ENCODE results near the gene EXOC6B.

EXOC6B gene

DNA sequence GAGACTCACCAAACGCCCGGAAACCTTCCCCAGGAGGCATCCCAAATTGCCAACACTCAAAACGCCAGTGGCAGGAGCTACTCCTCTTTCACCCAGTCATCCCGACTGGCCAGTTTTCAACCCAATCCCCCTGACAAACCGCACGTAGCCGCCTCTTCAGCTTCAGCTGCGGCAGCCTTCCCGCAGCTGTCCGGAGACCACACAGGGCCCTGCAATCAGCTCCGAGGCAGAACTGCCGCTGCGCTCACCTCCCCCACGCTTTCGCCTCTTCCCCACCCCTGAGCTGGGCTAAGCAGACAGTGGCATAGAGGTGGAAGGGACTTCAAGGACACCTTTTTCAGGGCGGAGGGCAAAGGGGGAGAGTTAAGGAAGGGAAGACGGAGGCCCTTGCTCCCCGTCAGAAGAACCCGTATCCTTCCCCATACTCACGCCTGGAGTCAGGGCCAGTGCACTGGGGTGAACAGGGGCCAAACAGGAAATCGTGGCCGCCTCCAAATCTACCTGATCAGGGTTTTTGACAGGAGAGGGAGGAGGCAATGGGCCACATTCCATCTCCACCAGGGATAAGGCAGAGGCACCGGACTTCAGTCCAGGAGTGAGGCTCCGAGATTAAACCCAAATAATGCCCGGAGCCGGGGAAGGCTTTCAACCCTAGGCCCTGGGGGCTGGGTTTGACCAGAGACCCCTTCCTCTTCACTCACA lies 695.0 kb downstream of the EXOC6B start:
- H3K27ac ChIP-seq (ENCODE audit: low read depth, low read length), result no peak overlapping the region

GRCh38 chr2:72129681-72130340 lies 696.0 kb downstream of the EXOC6B start:
- Histone ChIP-seq H3K27me3 (ENCODE audit: insufficient read depth, low read length) (no peaks in the 10 kb centered on the region; the same call in 1 of the 2 replicates), H3K4me3 (ENCODE audit: low read depth, low read length) (no peak overlapping the region), H3K79me2 (ENCODE audit: control insufficient read depth, insufficient read depth, low read length, unreplicated experiment) (no peaks in the 10 kb centered on the region), H3K27ac (ENCODE audit: low read depth, low read length) (no peak overlapping the region), H2AFZ (ENCODE audit: low read length, unreplicated experiment) (no peak overlapping the region), H3K36me3 (ENCODE audit: insufficient read depth, low read length) (no peaks in the 10 kb centered on the region), H3K4me1 (ENCODE audit: control insufficient read depth, insufficient read depth, low read length, unreplicated experiment) (no peaks in the 10 kb centered on the region)

More for the DNA sequence above, 695.0 kb downstream of the EXOC6B start:
- no peaks in the 10 kb centered on the region for H3K36me3 ChIP-seq (ENCODE audit: insufficient read depth, low read length)
- H3K27me3 ChIP-seq (ENCODE audit: insufficient read depth, low read length), result no peaks in the 10 kb centered on the region; the same call in 1 of the 2 replicates
- no peak overlapping the region for H2AFZ ChIP-seq (ENCODE audit: low read length, unreplicated experiment)
- H3K4me3 ChIP-seq (ENCODE audit: low read depth, low read length), result no peak overlapping the region
- H3K4me1 ChIP-seq (ENCODE audit: control insufficient read depth, insufficient read depth, low read length, unreplicated experiment), result no peaks in the 10 kb centered on the region
- H3K79me2 ChIP-seq (ENCODE audit: control insufficient read depth, insufficient read depth, low read length, unreplicated experiment), result no peaks in the 10 kb centered on the region

- no peaks in the 10 kb centered on the region; the same call in 1 of the 2 replicates for H3K27me3 ChIP-seq (ENCODE audit: insufficient read depth, low read length)
- no peaks in the 10 kb centered on the region for H3K79me2 ChIP-seq (ENCODE audit: control insufficient read depth, insufficient read depth, low read length, unreplicated experiment)
- H3K4me3 ChIP-seq (ENCODE audit: low read depth, low read length), result no peak overlapping the region
- H2AFZ ChIP-seq (ENCODE audit: low read length, unreplicated experiment), result no peak overlapping the region
- no peaks in the 10 kb centered on the region for H3K36me3 ChIP-seq (ENCODE audit: insufficient read depth, low read length)
- H3K27ac ChIP-seq (ENCODE audit: low read depth, low read length), result no peak overlapping the region
- H3K4me1 ChIP-seq (ENCODE audit: control insufficient read depth, insufficient read depth, low read length, unreplicated experiment), result peaks cover 6% of the 10 kb centered on the region
Measured at GRCh38 chr2:72128843-72129227, 697.0 kb downstream of the EXOC6B start.

- Histone ChIP-seq H3K4me1 (ENCODE audit: control insufficient read depth, insufficient read depth, low read length, unreplicated experiment) (peaks cover 6% of the 10 kb centered on the region), H3K27me3 (ENCODE audit: insufficient read depth, low read length) (no peaks in the 10 kb centered on the region; the same call in 1 of the 2 replicates), H3K79me2 (ENCODE audit: control insufficient read depth, insufficient read depth, low read length, unreplicated experiment) (no peaks in the 10 kb centered on the region), H3K4me3 (ENCODE audit: low read depth, low read length) (no peak overlapping the region), H2AFZ (ENCODE audit: low read length, unreplicated experiment) (no peak overlapping the region), H3K36me3 (ENCODE audit: insufficient read depth, low read length) (no peaks in the 10 kb centered on the region), H3K27ac (ENCODE audit: low read depth, low read length) (no peak overlapping the region)
Measured at GRCh38 chr2:72128059-72128842, 697.6 kb downstream of the EXOC6B start.

GRCh38 chr2:72127401-72128058 lies 698.3 kb downstream of the EXOC6B start:
- Histone ChIP-seq H3K4me3 (ENCODE audit: low read depth, low read length) (no peak overlapping the region), H3K4me1 (ENCODE audit: control insufficient read depth, insufficient read depth, low read length, unreplicated experiment) (peaks cover 6% of the 10 kb centered on the region), H3K79me2 (ENCODE audit: control insufficient read depth, insufficient read depth, low read length, unreplicated experiment) (no peaks in the 10 kb centered on the region), H3K36me3 (ENCODE audit: insufficient read depth, low read length) (no peaks in the 10 kb centered on the region), H3K27ac (ENCODE audit: low read depth, low read length) (no peak overlapping the region), H2AFZ (ENCODE audit: low read length, unreplicated experiment) (no peak overlapping the region), H3K27me3 (ENCODE audit: insufficient read depth, low read length) (no peaks in the 10 kb centered on the region; the same call in 1 of the 2 replicates)

DNA sequence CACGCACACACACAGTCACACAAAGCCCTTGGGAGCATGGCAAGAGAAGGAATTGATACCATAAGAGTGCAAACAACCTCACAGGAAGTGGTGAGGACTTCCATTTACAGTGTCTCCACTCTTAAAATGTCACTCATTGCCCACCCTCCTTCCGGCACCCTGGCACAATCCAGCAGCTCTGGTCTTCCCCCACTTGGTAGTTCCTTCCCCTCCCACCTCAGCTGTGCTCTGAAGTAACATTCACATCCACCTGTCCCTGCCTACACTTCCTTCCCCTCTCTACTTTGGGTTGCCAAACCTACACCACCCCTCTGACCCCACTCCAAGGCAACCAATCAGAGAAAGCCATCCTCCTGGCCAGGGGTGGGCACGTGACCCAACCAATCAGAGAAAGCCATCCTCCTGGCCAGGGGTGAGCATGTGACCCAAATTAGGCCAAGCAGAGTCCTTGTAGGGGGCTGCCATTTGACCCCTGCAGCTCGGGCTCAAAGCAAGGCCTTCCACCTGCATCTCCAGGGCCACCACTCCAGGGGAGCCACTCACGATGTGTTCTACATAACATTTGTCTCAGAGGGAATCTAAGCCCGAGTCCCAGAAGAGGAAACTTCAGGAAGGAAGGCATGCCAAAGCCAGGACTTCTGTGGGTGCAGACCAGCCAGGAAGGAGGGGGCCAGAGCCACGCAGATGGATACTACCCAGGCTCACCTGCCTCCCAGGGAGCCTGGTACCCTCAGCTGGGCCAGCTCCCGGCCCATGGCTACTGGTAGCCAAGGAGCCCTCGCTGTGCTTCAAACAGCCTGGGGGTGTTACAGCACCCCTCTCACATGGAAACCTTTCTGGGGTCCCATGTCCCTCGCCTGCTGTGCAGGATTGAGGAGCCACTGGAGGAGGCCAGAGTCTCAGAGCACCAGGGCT lies 699.4 kb downstream of the EXOC6B start:
- H3K4me3 ChIP-seq (ENCODE audit: low read depth, low read length), result no peak overlapping the region
- no peaks in the 10 kb centered on the region for H3K79me2 ChIP-seq (ENCODE audit: control insufficient read depth, insufficient read depth, low read length, unreplicated experiment)
- H3K36me3 ChIP-seq (ENCODE audit: insufficient read depth, low read length), result no peaks in the 10 kb centered on the region
- H2AFZ ChIP-seq (ENCODE audit: low read length, unreplicated experiment), result no peak overlapping the region
- no peak overlapping the region for H3K27ac ChIP-seq (ENCODE audit: low read depth, low read length)
- H3K4me1 ChIP-seq (ENCODE audit: control insufficient read depth, insufficient read depth, low read length, unreplicated experiment), result peaks cover 6% of the 10 kb centered on the region
- no peaks in the 10 kb centered on the region; the same call in 1 of the 2 replicates for H3K27me3 ChIP-seq (ENCODE audit: insufficient read depth, low read length)
